ENCODE measurements around the gene COL18A1. TPM values are rescaled to one million over a fixed set of nuclear protein-coding genes. Genes with fewer than 3 reads are reported as not detected.

COL18A1 gene
- polyA plus RNA-seq, 1 experiment: 25.3 TPM

- CTCF ChIA-PET: no interaction called here
- no peak overlapping the region for H3K27ac ChIP-seq (ENCODE audit: low read depth, low read length)
- POLR2A ChIA-PET: no interaction called here
These were observed 33.3 kb upstream of the COL18A1 start for GRCh38 chr21:45371655-45372054.

GRCh38 chr21:45372732-45373355 is 32.1 kb upstream of the COL18A1 start:
- H3K4me3 ChIP-seq (ENCODE audit: low read depth, low read length): no peak overlapping the region
- TF ChIP-seq CTCF (IDR thresholded peaks at IDR 0.05; ENCODE audit: low read depth, low read length): no peak
- ChIA-PET POLR2A (no interaction called here), CTCF (no interaction called here)
- peaks cover 27% of the 10 kb centered on the region for H3K9me3 ChIP-seq (ENCODE audit: control insufficient read depth, insufficient read depth, low read length)
- no peak overlapping the region for H3K27ac ChIP-seq (ENCODE audit: low read depth, low read length)
- no peak for DNase-seq (ENCODE audit: low read depth, low spot score)
- no peaks in the 10 kb centered on the region for H3K27me3 ChIP-seq (ENCODE audit: control insufficient read depth, insufficient read depth, low read length)

More at GRCh38 chr21:45371655-45372054, 33.3 kb upstream of the COL18A1 start:
- no peak for DNase-seq (ENCODE audit: low read depth, low spot score)
- H3K27me3 ChIP-seq (ENCODE audit: control insufficient read depth, insufficient read depth, low read length): no peaks in the 10 kb centered on the region
- no peak for TF ChIP-seq CTCF (IDR thresholded peaks at IDR 0.05; ENCODE audit: low read depth, low read length)
- H3K4me3 ChIP-seq (ENCODE audit: low read depth, low read length): no peak overlapping the region
- H3K9me3 ChIP-seq (ENCODE audit: control insufficient read depth, insufficient read depth, low read length): peaks cover 27% of the 10 kb centered on the region

- no peak overlapping the region for H3K27ac ChIP-seq (ENCODE audit: low read depth, low read length)
- no peaks in the 10 kb centered on the region for H3K27me3 ChIP-seq (ENCODE audit: control insufficient read depth, insufficient read depth, low read length)
- peaks cover 27% of the 10 kb centered on the region for H3K9me3 ChIP-seq (ENCODE audit: control insufficient read depth, insufficient read depth, low read length)
- ChIA-PET CTCF (no interaction called here), POLR2A (no interaction called here)
- DNase-seq (ENCODE audit: low read depth, low spot score): no peak
- H3K4me3 ChIP-seq (ENCODE audit: low read depth, low read length): no peak overlapping the region
- no peak for TF ChIP-seq CTCF (IDR thresholded peaks at IDR 0.05; ENCODE audit: low read depth, low read length)
These were observed 30.8 kb upstream of the COL18A1 start for GRCh38 chr21:45373991-45374816.

DNA sequence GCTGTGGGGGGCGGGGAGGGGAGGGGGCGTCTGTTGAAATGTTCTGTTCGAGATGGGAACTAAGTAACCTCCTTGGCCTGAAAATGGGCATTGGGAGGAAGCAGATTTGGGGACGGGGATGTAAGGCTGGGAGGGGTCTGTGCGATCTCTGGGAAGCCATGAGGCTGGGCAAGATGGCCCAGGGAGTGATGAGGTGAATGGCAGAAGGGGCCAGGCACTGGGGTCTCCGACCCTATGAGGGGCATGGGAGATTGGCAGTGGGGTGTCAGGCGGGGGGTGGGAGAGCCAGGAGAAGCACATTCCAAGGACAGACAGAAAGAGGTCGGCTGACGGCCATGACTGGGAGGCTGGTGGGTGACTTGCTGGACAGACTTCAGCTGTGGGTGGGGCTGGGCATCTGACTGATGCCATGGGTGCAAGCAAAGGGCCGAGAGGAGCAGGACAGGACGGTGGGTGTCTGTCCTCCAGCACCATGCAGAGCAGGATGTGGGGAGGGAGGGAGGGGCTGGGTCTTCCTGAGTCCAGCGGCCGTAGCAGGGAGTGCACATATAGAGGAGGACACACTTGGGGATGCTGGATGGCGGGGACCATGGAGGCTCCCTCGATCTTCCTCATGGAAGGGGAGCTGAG is 30.0 kb upstream of the COL18A1 start:
- no peaks in the 10 kb centered on the region for H3K27me3 ChIP-seq (ENCODE audit: control insufficient read depth, insufficient read depth, low read length)
- no peak for DNase-seq (ENCODE audit: low read depth, low spot score)
- no peak overlapping the region for H3K4me3 ChIP-seq (ENCODE audit: low read depth, low read length)
- ChIA-PET CTCF (no interaction called here), POLR2A (no interaction called here)
- TF ChIP-seq CTCF (IDR thresholded peaks at IDR 0.05; ENCODE audit: low read depth, low read length): no peak
- no peak overlapping the region for H3K27ac ChIP-seq (ENCODE audit: low read depth, low read length)
- H3K9me3 ChIP-seq (ENCODE audit: control insufficient read depth, insufficient read depth, low read length): peaks cover 24% of the 10 kb centered on the region
